Heart right ventricle (tissue), 16 donors: ENCODE results near the gene LRRC61. TPM values are rescaled to one million over a fixed set of nuclear protein-coding genes. Genes with fewer than 3 reads are reported as not detected.

Experiments used
- ATAC-seq, 8 donors: fragments of 200-7000 bp; cut with Tn5 transposase; one replicate each; pipeline ENCODE4 v1.9.1; 2020; ENCODE audit warnings: mild to moderate bottlenecking in 8 of 8, moderate library complexity in 8 of 8, moderate number of reproducible peaks in 1 of 8
- DNase-seq, 2 donors: peaks; one replicate each; pipeline ENCODE4 v3.0.0-alpha.2; 2020
- H3K27ac ChIP-seq, 10 donors: fragments of 200-600 bp; sonication (generic) in 2 of 10; one replicate each; pipeline versions ENCODE4 v1.5.0 to v1.8.0; 2020 to 2022; ENCODE audit warnings: mild to moderate bottlenecking in 3 of 10
- H3K27me3 ChIP-seq, 7 donors: fragments of 200-600 bp; one replicate each; pipeline ENCODE4 v1.8.0; 2021 to 2022; ENCODE audit warnings: mild to moderate bottlenecking in 2 of 7
- H3K36me3 ChIP-seq, 9 donors: fragments of 200-600 bp; sonication (generic) in 1 of 9; one replicate each; pipeline versions ENCODE4 v1.5.0 to v1.8.0; 2020 to 2022; ENCODE audit warnings: mild to moderate bottlenecking in 2 of 9
- H3K4me1 ChIP-seq, 9 donors: fragments of 200-600 bp; sonication (generic) in 1 of 9; one replicate each; pipeline versions ENCODE4 v1.5.0 to v1.8.0; 2020 to 2022; ENCODE audit warnings: mild to moderate bottlenecking in 4 of 9
- H3K4me3 ChIP-seq, 10 donors: fragments of 200-600 bp; sonication (generic) in 2 of 10; one replicate each; pipeline versions ENCODE4 v1.5.0 to v1.8.0; 2020 to 2022; ENCODE audit warnings: mild to moderate bottlenecking in 7 of 10, moderate library complexity in 2 of 10
- H3K9me3 ChIP-seq, 11 donors: fragments of 200-600 bp in 10 of 11; sonication (generic) in 2 of 11; one replicate each; pipeline versions ENCODE4 v1.5.0 to v1.8.0; 2013 to 2022; ENCODE audit warnings: mild to moderate bottlenecking in 2 of 11, control low read depth in 1 of 11, moderate library complexity in 1 of 11
- WGBS, 2 donors: extraction: QIAGEN DNeasy Blood & Tissue Kit; methylation state at CpG; one replicate each; pipeline ENCODE4 v1.1.7; 2013; ENCODE audit warnings: inconsistent platforms in 1 of 2; 5-methylcytosine and 5-hydroxymethylcytosine counted together
- intact Hi-C, 10 donors: fragments of 100-400 bp; cut with DNase I; formaldehyde crosslinking; loops; one replicate each; pipeline versions ENCODE4 v1.11.1 to v1.14.2; 2022
- polyA plus RNA-seq, 2 donors: library from polyadenylated mRNA; stranded (reverse); fragments of 200-250 nt; gene quantifications; one replicate each; pipeline ENCODE4 v1.2.3, GENCODE V29; 2013
- total RNA-seq, 10 donors: library from RNA; stranded (reverse); fragmentation: NEBNext Ultra II Directional in 3 of 10; extraction: Animal tissue kit (Norgen Biotek cat#: 25700) in 3 of 10; gene quantifications; one replicate each; pipeline versions ENCODE4 v1.2.1 to v1.2.4, GENCODE V29; 2021 to 2023
- TF ChIP-seq, protein P1 (sequence below), 9 donors: fragments of 200-600 bp; sonication (generic) in 2 of 9; IDR thresholded peaks; one replicate each; pipeline versions ENCODE4 v1.5.0 to v1.8.0; 2021 to 2022; ENCODE audit warnings: antibody characterized with exemption in 9 of 9, mild to moderate bottlenecking in 5 of 9, moderate library complexity in 1 of 9
- donor health status: Arrhythmogenic right ventricular cardiomyopathy.
- donor health status: ischemic (EF 13 %, LVEDD 7.1; RV severe dilation, severe dysfunction).
- donor health status: healthy with polysubstance abuse.
- donor health status: DM: no; HTN: yes; CAD: no.
- donor health status: DM: no; HTN: no; CAD: no.
- donor health status: ischemic (EF 25% LVEDD 6.9; RV normal size, moderate dysfunction).
- donor health status: ischemic (EF 25% LVEDD 5.7; RV mildly dilated, moderate dysfunction).
- donor health status: healthy.
- donor health status: DM: yes; HTN: yes; CAD: no.
- donor health status: Ischemic cardiomyopathy.
- donor health status: ischemic (EF 35%, LVEDD 5.7; RV mildly dilated, moderate dysfunction).
- donor health status: nonischemic (EF 11% LVEDD 7.7; RV severe dilation, severe dysfunction).
- donor health status: DM: yes; HTN: yes; CAD: no.
- donor health status: PGD.
- donor health status: ischemic (EF 29% LVEDD 5.4; RV normal size, mild dysfunction).
- donor health status: nonischemic (EF 23%, LVEDD 6.1; RV moderate dilation, normal function).

Gene LRRC61
- total and polyA plus RNA-seq, 12 donors, result 1.2 to 6.4 (median 3.9) TPM

DNA sequence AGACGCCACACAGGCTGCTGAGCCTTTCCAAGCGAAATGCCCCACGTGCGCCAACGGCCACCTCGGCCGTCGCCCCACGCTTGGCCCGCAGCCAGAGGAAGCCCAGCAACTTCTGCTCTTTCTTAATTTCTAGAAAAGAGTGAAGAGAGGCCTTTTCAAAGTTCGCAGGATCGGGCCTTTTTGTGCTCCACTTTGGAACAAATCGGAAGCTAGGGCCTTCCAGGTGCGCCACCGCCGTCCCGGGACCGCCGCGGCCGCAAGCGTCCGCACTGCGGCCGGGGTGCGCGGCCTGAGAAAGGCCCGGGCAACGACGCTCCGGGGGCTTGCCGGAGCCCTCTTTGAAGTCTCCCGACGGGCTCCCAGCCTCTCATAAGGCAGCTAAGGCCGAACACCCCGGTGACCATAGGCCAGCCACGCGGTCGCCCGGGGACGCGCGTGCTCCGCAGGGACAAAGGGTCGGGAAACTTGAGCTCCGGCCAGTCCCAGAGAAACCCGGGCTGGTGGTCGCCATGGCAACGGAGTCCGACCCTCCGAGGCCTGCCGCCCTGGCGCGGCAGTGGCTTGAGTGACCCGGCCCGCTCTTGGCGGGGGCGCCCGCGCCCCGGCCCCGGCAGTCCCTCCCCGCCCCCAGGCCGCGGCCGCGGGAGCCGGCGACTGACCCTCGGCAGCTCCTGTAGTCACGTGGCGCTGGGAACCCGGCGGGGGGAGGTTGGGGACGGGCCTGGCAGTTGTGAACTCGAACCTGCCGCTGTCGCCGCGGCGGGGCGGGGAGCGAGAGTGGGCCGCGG is 45.1 kb downstream of the LRRC61 start, which contains the start of gene REPIN1:
Gene REPIN1, plus strand, starts transcription at position 727 of the 788 bp plus-strand sequence. CDS start 890 bp downstream, outside the sequence.
- Histone ChIP-seq H3K27ac (peak within 1 kb of the TSS; percentile 90 to 100 (median 98)), H3K4me1 (peaks cover 14 to 61% (median 31%) of the 10 kb centered on the region in 9 donors), H3K27me3 (no peaks in the 10 kb centered on the region), H3K4me3 (peak within 1 kb of the TSS; percentile 74 to 99 (median 97)), H3K36me3 (peaks cover 0 to 36% (median 22%) of the 10 kb centered on the region in 9 donors), H3K9me3 (no peaks in the 10 kb centered on the region)
- peak; percentile 79 to 95 (median 87) for ATAC-seq
- TF ChIP-seq, protein P1, sequence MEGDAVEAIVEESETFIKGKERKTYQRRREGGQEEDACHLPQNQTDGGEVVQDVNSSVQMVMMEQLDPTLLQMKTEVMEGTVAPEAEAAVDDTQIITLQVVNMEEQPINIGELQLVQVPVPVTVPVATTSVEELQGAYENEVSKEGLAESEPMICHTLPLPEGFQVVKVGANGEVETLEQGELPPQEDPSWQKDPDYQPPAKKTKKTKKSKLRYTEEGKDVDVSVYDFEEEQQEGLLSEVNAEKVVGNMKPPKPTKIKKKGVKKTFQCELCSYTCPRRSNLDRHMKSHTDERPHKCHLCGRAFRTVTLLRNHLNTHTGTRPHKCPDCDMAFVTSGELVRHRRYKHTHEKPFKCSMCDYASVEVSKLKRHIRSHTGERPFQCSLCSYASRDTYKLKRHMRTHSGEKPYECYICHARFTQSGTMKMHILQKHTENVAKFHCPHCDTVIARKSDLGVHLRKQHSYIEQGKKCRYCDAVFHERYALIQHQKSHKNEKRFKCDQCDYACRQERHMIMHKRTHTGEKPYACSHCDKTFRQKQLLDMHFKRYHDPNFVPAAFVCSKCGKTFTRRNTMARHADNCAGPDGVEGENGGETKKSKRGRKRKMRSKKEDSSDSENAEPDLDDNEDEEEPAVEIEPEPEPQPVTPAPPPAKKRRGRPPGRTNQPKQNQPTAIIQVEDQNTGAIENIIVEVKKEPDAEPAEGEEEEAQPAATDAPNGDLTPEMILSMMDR (IDR thresholded peaks at IDR 0.05), result no peak
- intact Hi-C loops, result loop anchor here in 6 of 10 donors (1.0 to 10.0 kb wide), 3 partner anchors 37 to 387 kb away; a partner anchor contains a TSS
- peak; percentile 94 to 95 for DNase-seq
- 1 to 2% methylated on average over 77 to 83 of the region's 85 CpGs for WGBS, 2 donors

DNA sequence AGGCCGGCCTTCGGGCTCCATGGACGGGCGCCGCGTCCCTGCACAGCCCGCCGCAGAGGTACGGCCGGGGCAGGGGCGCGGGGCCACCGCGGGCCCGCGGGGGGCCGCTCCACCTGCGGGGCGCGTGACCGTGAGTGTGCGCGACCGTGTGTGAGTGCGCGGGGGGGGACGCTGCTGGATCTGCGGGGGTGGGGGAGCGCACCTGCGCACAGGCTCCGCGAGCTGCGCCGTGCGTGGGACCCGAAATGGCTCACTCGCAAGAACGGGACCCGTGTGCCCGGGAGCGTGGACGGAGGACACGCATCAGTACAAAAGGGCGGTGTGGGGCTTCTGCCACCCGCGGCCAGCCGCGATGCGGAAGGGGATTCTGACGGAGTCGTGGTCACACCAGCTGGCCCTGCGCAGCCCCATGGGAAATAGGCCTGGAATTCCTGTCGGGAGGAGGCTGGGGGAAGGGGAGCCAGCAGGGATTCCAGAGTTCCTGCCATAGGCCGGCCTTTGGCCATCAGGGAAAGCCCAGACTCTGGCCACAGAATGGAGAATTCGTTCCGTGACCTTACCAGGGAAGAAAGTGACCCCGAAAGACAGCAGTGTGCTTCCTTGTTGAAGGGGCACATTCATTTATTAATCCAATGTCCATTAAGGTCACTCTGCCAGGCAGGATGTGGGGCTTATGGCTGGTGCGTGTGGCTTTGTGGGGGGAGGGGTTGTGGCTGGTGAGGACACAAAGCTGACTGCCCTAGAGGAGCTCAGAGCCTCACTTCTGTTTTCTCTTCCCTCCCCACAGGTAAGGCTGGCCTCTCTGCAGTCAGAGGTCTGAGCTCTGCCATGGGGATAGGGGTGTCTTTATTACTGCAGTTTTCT is 46.0 kb downstream of the LRRC61 start:
- 0 to 1% methylated on average over 58 of the region's 58 CpGs for WGBS, 2 donors
- ATAC-seq, result peak; percentile 65 to 87 (median 81)
- TF ChIP-seq, protein P1 (IDR thresholded peaks at IDR 0.05), result no peak
- Histone ChIP-seq H3K27me3 (no peaks in the 10 kb centered on the region), H3K4me1 (peaks cover 16 to 57% (median 36%) of the 10 kb centered on the region in 9 donors), H3K36me3 (peaks cover 0 to 45% (median 28%) of the 10 kb centered on the region in 9 donors), H3K9me3 (no peaks in the 10 kb centered on the region), H3K4me3 (peak overlapping the region; percentile 74 to 99 (median 97)), H3K27ac (peak overlapping the region; percentile 90 to 100 (median 98))
- peak; percentile 81 to 85 for DNase-seq
- intact Hi-C loops, result loop anchor here in 6 of 10 donors (1.0 to 10.0 kb wide), 3 partner anchors 36 to 386 kb away; a partner anchor contains a TSS

DNA sequence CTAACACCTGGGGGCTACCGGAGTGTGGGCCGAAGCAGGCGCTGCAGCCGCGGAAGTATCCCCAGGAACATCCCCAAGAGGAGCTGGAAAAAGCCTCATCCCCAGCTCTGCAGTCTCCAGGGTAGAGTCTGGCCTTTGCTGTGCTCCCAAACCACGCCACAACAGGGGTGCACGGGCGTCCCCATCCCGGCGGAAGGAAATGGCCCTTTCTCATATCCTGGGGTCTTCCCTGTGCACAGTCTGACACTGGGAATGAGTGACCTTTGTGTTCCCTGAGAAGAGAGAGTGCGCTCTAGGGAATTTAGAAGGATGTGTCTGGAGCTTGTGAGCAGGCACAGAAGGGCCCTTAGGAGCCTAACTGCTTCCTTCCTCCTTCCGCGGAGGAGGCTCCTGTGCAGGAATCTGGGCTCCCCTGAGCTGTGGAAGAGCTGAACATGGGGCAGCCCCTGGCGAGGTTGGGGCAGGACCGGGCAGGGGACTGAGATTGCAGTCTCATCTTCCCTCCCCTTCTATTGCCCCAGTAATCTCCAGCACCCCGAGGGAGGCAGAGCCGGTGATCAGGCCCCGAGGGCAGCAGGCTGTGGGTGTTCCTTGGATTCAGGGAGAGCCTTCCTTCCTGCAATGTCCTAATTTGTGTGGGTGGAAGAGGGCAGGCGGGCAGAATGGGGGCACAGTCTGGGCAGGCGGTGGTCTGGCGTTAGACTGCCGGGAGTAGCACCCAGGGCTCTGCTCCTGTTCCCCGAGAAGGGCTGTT is 46.8 kb downstream of the LRRC61 start:
- intact Hi-C loops, result loop anchor here in 5 of 10 donors (5.0 to 10.0 kb wide), 2 partner anchors 37 to 385 kb away; a partner anchor contains a TSS
- Histone ChIP-seq H3K27me3 (no peaks in the 10 kb centered on the region), H3K9me3 (no peaks in the 10 kb centered on the region), H3K4me1 (peaks cover 16 to 57% (median 38%) of the 10 kb centered on the region in 9 donors), H3K4me3 (peak overlapping the region; percentile 74 to 99 (median 97)), H3K36me3 (peaks cover 0 to 53% (median 28%) of the 10 kb centered on the region in 9 donors), H3K27ac (peak overlapping the region; percentile 90 to 100 (median 98))
- 32 to 33% methylated on average over 23 of the region's 23 CpGs for WGBS, 2 donors
- TF ChIP-seq, protein P1 (IDR thresholded peaks at IDR 0.05), result no peak
- DNase-seq (no peak), ATAC-seq (peak in 3 of 8 donors; percentile 2 to 6 (median 5))
